NCI-H460 (cell line): Measurements from ENCODE around the gene TRPC5OS. TPM values are rescaled to one million over a fixed set of nuclear protein-coding genes. Genes with fewer than 3 reads are reported as not detected.

Experiments used
- DNase-seq: peaks from one replicate; pipeline ENCODE4 v3.0.0-alpha.2; 2016; ENCODE audit warnings: low read depth; ENCODE audit errors: extremely low read depth
- total RNA-seq: library from RNA; depleted of rRNA; stranded (reverse); fragments of >200 nt; shearing (Covaris generic); gene quantifications from 2 replicates; pipeline ENCODE4 v1.2.3, GENCODE V29; 2014; rRNA removed

The TRPC5OS gene
- total RNA-seq, 1 experiment from 2014 or later: not detected

- DNase-seq: no peak
Observed at GRCh38 chrX:111888600-111888999, 12.6 kb downstream of the TRPC5OS start.

GRCh38 chrX:111892375-111892774 is 16.4 kb downstream of the TRPC5OS start:
- no peak for DNase-seq

- no peak for DNase-seq
Observed at GRCh38 chrX:111896148-111896547, 20.2 kb downstream of the TRPC5OS start.

GRCh38 chrX:111914398-111915090 is 38.6 kb downstream of the TRPC5OS start:
- no peak for DNase-seq

GRCh38 chrX:111917591-111917990 is 41.6 kb downstream of the TRPC5OS start:
- DNase-seq: no peak

DNA sequence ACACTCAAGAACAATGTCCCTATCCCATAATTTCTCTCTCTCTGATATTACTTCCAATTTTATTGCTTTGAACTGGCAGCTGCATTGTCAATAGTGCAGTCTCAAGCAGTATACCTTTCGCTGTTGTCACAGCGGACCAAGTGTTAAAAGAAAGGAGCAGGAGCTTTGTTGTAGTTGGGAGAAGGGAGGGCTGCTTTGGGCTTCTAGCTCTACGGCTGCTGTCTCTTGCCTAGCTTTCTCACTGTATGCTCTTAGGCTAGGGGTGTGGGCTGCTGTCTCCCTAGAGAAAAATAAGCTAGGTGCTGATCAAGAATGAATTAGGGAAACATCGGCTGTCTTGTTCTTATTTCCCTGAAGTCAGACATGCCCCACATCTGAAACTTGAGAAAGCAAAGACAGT is 52.5 kb downstream of the TRPC5OS start:
- DNase-seq: no peak

Other genes starting within 250 kb of the TRPC5OS start
- gene ALG13, start 195.0 kb upstream of the TRPC5OS start, total RNA-seq: 100 and 101 TPM in 2 replicates
- gene TRPC5, start 206.6 kb downstream of the TRPC5OS start, total RNA-seq: not detected in 2 replicates
- gene RTL4, start 206.8 kb downstream of the TRPC5OS start, total RNA-seq: not detected in 2 replicates